Fibroblast of villous mesenchyme (primary cell): ENCODE results near the gene HEXD. TPM values are rescaled to one million over a fixed set of nuclear protein-coding genes. Genes with fewer than 3 reads are reported as not detected.

ENCODE experiments used
- DNase-seq: peaks from one replicate; pipeline ENCODE4 v3.0.0-alpha.2; 2010; ENCODE audit warnings: low read depth
- H3K4me3 ChIP-seq: 2 replicates; pipeline ENCODE4 v1.5.1; 2011; ENCODE audit warnings: low read depth, mild to moderate bottlenecking, low read length
- CTCF ChIP-seq: IDR thresholded peaks from 2 replicates; pipeline ENCODE4 v1.5.1; 2012; ENCODE audit warnings: low read depth, mild to moderate bottlenecking, low read length; ENCODE audit not compliant: insufficient read depth
- total RNA-seq: library from RNA; depleted of rRNA; stranded (reverse); fragments of >200 nt; gene quantifications from 2 replicates; pipeline ENCODE4 v1.2.3, GENCODE V29; 2012

Gene HEXD
- total RNA-seq, 1 donor: 12.5 TPM

GRCh38 chr17:82388922-82389283 is 29.2 kb upstream of the HEXD start:
- no peak for DNase-seq
- no peak overlapping the region for H3K4me3 ChIP-seq
- TF ChIP-seq CTCF: no peak

DNA sequence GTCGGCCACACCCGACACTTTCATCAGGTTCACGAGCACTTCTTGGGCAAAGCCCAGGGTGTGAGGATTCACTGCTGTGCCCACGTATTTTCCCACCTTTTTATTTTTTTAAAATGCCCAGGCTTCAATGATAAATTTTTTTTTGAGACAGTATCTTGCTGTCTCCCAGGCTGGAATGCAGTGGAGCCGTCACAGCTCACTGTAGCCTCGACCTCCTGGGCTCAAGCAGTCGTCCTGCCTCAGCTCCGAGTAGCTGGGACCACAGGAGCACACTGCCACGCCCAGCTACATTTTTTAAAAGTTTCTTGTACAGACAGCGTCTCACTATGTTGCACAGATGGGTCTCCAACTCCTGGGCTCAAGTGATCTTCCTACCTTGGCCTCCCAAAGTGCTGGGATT is 28.8 kb upstream of the HEXD start:
- no peak for DNase-seq
- TF ChIP-seq CTCF: no peak
- no peak overlapping the region for H3K4me3 ChIP-seq

DNA sequence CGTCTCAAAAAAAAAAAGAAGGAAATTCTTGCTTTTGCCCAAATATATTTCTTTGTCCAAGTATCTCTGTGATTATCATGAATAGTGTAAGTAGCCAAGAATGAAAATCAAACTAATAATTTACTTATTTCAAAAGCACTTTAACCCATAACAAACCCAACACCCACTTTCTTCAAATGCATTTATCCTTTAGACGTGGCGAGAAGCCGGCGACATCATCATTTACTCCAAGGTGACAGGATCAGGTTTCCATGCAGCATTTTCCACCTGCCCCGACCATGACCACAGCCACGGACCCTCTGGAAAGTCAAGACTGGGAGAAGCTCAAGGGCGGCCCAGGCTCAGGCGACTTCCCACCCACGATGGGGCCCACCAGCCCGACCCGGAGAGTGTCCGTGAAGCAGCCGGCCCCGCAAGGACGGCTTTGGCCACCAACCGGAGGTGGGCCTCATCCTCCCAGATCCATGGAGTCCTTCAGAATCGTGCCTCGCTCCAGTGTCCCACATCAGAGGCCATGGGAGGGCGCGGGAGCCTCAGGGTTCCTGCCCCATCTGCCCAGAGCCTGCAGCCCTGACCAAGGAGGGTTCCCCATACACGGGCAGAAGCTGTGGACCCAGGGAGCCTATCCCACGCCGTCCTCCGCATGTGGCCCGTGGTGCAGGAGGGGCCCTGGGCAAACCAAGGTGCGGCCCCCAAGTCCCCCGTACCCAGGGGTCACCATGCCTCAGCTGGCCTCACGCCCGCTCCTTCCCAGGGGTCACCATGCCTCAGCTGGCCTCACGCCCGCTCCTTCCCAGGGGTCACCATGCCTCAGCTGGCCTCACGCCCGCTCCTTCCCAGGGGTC is 27.9 kb upstream of the HEXD start:
- TF ChIP-seq CTCF: no peak
- DNase-seq: no peak
- H3K4me3 ChIP-seq: no peak overlapping the region

DNA sequence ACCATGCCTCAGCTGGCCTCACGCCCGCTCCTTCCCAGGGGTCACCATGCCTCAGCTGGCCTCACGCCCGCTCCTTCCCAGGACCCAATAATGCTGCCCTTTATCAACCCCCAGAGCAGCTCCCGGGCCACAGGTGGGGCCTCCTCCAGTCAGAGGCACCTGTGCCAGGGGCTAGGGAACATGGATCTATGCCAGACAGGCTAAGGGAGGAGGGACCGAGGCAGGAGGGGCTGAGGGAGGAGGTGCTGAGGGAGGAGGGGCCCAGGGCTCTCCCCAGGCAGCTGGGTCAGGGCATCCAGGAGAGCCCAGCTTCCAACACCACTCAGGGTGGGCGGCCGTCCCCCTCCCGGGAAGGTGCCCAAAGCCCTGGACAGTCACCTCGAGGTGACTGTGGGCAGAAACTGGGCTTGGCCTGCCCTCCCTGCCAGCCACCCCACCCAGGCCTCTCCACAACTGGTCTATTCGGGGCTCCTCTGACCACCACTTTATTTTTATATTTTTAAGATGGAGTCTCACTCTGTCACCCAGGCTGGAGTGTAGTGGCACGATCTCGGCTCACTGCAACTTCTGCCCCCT is 27.2 kb upstream of the HEXD start:
- no peak for DNase-seq
- TF ChIP-seq CTCF: no peak
- no peak overlapping the region for H3K4me3 ChIP-seq

DNA sequence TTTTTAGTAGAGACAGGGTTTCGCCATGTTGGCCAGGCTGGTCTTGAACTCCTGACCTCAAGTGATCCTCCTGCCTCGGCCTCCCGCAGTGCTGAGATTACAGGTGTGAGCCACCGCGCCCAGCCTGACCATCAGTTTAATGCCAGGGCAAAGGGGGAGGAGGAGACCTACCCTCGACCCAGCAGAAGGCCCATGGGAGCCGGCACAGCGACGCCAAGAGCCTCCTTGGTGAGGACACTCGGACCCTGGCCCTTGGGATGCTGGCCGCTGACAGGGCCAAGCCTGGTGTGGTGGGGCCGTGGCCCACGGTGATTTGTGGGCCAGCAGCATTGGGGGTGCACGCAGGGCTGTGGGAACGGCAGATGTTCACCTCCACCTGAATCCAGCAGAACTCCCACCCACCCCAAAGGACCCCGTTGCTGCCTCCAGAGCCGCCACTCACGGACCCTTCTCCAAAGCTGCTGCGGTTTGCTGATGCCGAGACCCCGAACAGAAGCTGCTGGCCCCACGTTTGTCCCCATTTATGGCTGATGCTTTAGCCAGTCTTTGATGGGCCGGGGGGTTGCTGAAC is 26.6 kb upstream of the HEXD start:
- no peak for TF ChIP-seq CTCF
- DNase-seq: no peak
- no peak overlapping the region for H3K4me3 ChIP-seq

GRCh38 chr17:82392209-82392920 is 25.8 kb upstream of the HEXD start:
- no peak for TF ChIP-seq CTCF
- H3K4me3 ChIP-seq: no peak overlapping the region
- no peak for DNase-seq
